Prostate gland (tissue), 2 donors: ENCODE measurements around the gene MICU1.

Source experiments
- CTCF ChIP-seq, 4 experiments: fragments of 200-600 bp in 2 of 4; fragments of 450-650 bp in 2 of 4; sonication (generic) in 2 of 4; IDR thresholded peaks; 1 replicate in 3 of 4; 2 replicates in 1 of 4; pipeline ENCODE4 v1.5.1; 2016 to 2019; ENCODE audit warnings: antibody characterized with exemption in 4 of 4, mild to moderate bottlenecking in 2 of 4, moderate library complexity in 2 of 4
- POLR2A ChIP-seq: fragments of 450-650 bp; IDR thresholded peaks from one replicate; pipeline ENCODE4 v1.6.1; 2016; ENCODE audit warnings: antibody characterized with exemption, mild to moderate bottlenecking
- POLR2AphosphoS5 ChIP-seq: sonication (generic); formaldehyde crosslinking; IDR thresholded peaks from one replicate; pipeline ENCODE4 v1.6.1; 2017; ENCODE audit warnings: antibody characterized with exemption

DNA sequence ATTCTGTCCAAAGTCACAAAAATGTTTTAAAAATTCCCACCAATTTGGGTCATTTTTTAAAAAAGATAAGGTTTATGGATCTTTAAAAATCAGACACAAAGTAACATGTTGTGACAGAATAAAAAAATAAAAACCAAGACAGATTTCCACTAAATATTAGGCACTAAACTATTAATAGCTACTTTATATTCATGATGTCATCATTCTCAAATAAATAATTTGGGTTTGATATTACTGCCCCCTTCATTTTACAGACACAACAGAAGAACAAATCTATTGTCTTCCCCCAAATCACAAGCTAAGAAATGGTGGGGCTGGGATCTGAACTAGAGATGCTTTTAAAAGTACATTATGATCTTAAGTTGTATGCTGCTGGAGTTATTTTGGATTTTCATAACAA, 119.4 kb downstream of the MICU1 start:
- TF ChIP-seq CTCF (IDR thresholded peaks at IDR 0.05) (no peak), POLR2A (no peak), POLR2AphosphoS5 (no peak)
